ENCODE measurements around the gene WDR18.

- no peak for TF ChIP-seq CTCF (IDR thresholded peaks at IDR 0.05; ENCODE audit: low read length)
- no peak for TF ChIP-seq EZH2 (IDR thresholded peaks at IDR 0.05; ENCODE audit: borderline replicate concordance, low read length)
Measured at GRCh38 chr19:954672-955494, 29.3 kb upstream of the WDR18 start.

Data from OCI-LY1 (cell line).